SK-N-DZ (cell line): ENCODE data around the gene IFNK.
A peak's percentile ranks its signal among the peaks of the same experiment; 100 is the strongest.

Experiments used
- DNase-seq: peaks from one replicate; pipeline ENCODE4 v3.0.0-alpha.2; 2015; ENCODE audit warnings: low spot score

The IFNK gene

GRCh38 chr9:27538647-27539046, 14.6 kb downstream of the IFNK start:
- no peak for DNase-seq

GRCh38 chr9:27539479-27540441, 15.7 kb downstream of the IFNK start:
- no peak for DNase-seq

GRCh38 chr9:27540502-27540901, 16.4 kb downstream of the IFNK start:
- no peak for DNase-seq

- DNase-seq = no peak
Measured at GRCh38 chr9:27541740-27542139, 17.6 kb downstream of the IFNK start.

GRCh38 chr9:27542508-27542907, 18.4 kb downstream of the IFNK start:
- DNase-seq = no peak

GRCh38 chr9:27545471-27545870, 21.4 kb downstream of the IFNK start:
- DNase-seq = no peak

GRCh38 chr9:27548055-27548741, 24.1 kb downstream of the IFNK start:
- no peak for DNase-seq

GRCh38 chr9:27549196-27549755, 25.2 kb downstream of the IFNK start:
- no peak for DNase-seq

- no peak for DNase-seq
Measured at GRCh38 chr9:27554712-27555111, 30.6 kb downstream of the IFNK start.

GRCh38 chr9:27556470-27556869, 32.4 kb downstream of the IFNK start:
- no peak for DNase-seq

- no peak for DNase-seq
Measured at GRCh38 chr9:27558307-27558706, 34.2 kb downstream of the IFNK start.

- no peak for DNase-seq
Measured at GRCh38 chr9:27560457-27560856, 36.4 kb downstream of the IFNK start.

- no peak for DNase-seq
Measured at GRCh38 chr9:27561685-27562084, 37.6 kb downstream of the IFNK start.

- no peak for DNase-seq
Measured at GRCh38 chr9:27563738-27564430, 39.8 kb downstream of the IFNK start.

GRCh38 chr9:27564670-27565069, 40.6 kb downstream of the IFNK start:
- no peak for DNase-seq

GRCh38 chr9:27565696-27566095, 41.6 kb downstream of the IFNK start:
- DNase-seq = no peak

- no peak for DNase-seq
Measured at GRCh38 chr9:27566118-27566517, 42.0 kb downstream of the IFNK start.

GRCh38 chr9:27569406-27569805, 45.3 kb downstream of the IFNK start:
- no peak for DNase-seq

- no peak for DNase-seq
Measured at GRCh38 chr9:27571011-27571410, 46.9 kb downstream of the IFNK start.

- no peak for DNase-seq
Measured at GRCh38 chr9:27572061-27572460, 48.0 kb downstream of the IFNK start.

GRCh38 chr9:27572566-27572917, 48.5 kb downstream of the IFNK start:
- DNase-seq = peak; percentile 27
